GM18508 (cell line): ENCODE measurements around the gene NUDT14.

Experiments
- ATAC-seq: cut with Tn5 transposase; IDR thresholded peaks from one replicate; pipeline ENCODE4 v1.9.1; 2021; ENCODE audit warnings: moderate number of reproducible peaks; ENCODE audit not compliant: insufficient read depth, unreplicated experiment

The NUDT14 gene

GRCh38 chr14:105138551-105139111 is 42.5 kb downstream of the NUDT14 start:
- no peak for ATAC-seq

GRCh38 chr14:105138021-105138541 is 43.0 kb downstream of the NUDT14 start:
- ATAC-seq, result no peak

- no peak for ATAC-seq
These were observed 43.6 kb downstream of the NUDT14 start for GRCh38 chr14:105137481-105138020.

- no peak for ATAC-seq
These were observed 44.5 kb downstream of the NUDT14 start for GRCh38 chr14:105136401-105137322.

GRCh38 chr14:105135700-105136395 is 45.3 kb downstream of the NUDT14 start:
- ATAC-seq, result no peak

- ATAC-seq, result no peak
These were observed 48.0 kb downstream of the NUDT14 start for GRCh38 chr14:105132921-105133654.

GRCh38 chr14:105131241-105131640 is 49.9 kb downstream of the NUDT14 start:
- ATAC-seq, result no peak

- ATAC-seq, result no peak
These were observed 53.1 kb downstream of the NUDT14 start for GRCh38 chr14:105128059-105128458.

GRCh38 chr14:105126981-105127329 is 54.2 kb downstream of the NUDT14 start:
- no peak for ATAC-seq

- ATAC-seq, result no peak
These were observed 54.8 kb downstream of the NUDT14 start for GRCh38 chr14:105126126-105126980.

GRCh38 chr14:105124823-105125222 is 56.3 kb downstream of the NUDT14 start:
- ATAC-seq, result no peak

- no peak for ATAC-seq
These were observed 56.9 kb downstream of the NUDT14 start for GRCh38 chr14:105123981-105124765.

- no peak for ATAC-seq
These were observed 57.9 kb downstream of the NUDT14 start for GRCh38 chr14:105123064-105123665.
